ENCODE results near the gene SCN2A. TPM values are rescaled to one million over a fixed set of nuclear protein-coding genes. Genes with fewer than 3 reads are reported as not detected.

The SCN2A gene
- total RNA-seq, 4 donors from 2014 or later: 0.36 to 1.8 (median 0.56) TPM; not detected in 1

DNA sequence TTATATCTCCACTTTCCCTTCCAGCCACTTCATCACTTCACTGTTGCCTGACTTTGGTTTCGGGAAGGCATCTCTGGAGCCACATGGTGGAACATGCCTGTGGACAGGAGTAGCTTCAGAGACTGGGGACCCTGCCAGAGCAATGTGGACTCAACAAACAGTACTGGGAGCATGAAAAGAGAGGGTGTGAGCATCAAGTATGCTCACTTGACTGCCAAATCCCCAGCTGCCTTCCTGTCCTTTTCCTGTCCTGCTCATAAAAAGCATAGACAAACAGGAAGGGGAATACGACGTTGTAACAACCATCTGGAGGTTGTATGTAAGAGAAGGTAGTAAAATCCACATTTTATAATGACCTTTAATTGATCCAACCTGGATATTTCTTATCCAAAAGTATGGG lies 169.0 kb downstream of the SCN2A start:
- TF ChIP-seq, protein P1, sequence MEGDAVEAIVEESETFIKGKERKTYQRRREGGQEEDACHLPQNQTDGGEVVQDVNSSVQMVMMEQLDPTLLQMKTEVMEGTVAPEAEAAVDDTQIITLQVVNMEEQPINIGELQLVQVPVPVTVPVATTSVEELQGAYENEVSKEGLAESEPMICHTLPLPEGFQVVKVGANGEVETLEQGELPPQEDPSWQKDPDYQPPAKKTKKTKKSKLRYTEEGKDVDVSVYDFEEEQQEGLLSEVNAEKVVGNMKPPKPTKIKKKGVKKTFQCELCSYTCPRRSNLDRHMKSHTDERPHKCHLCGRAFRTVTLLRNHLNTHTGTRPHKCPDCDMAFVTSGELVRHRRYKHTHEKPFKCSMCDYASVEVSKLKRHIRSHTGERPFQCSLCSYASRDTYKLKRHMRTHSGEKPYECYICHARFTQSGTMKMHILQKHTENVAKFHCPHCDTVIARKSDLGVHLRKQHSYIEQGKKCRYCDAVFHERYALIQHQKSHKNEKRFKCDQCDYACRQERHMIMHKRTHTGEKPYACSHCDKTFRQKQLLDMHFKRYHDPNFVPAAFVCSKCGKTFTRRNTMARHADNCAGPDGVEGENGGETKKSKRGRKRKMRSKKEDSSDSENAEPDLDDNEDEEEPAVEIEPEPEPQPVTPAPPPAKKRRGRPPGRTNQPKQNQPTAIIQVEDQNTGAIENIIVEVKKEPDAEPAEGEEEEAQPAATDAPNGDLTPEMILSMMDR (IDR thresholded peaks at IDR 0.05): no peak
- ATAC-seq (ENCODE audit: low FRiP score): no peak
- DNase-seq (ENCODE audit: low spot score): no peak

DNA sequence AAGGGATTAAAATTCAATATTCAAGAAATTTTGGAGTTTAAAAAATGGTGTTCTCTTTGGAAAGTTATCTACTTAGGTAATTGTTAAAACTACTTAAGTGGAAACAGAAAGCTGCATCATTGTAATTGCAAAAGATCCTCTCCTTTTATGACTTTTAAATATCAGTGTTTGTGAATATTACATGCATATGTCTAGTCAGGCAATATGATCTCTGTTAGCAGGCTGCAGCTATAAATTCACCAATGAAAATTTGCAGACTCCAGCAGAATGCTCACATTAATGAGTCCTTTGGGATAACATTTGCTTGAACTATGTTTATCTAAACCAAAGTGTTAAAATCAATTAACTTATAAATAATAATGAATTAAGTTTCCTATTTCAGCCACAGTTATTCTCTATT lies 171.1 kb downstream of the SCN2A start:
- DNase-seq (ENCODE audit: low spot score): no peak
- no peak for ATAC-seq (ENCODE audit: low FRiP score)
- TF ChIP-seq, protein P1 (IDR thresholded peaks at IDR 0.05): no peak

DNA sequence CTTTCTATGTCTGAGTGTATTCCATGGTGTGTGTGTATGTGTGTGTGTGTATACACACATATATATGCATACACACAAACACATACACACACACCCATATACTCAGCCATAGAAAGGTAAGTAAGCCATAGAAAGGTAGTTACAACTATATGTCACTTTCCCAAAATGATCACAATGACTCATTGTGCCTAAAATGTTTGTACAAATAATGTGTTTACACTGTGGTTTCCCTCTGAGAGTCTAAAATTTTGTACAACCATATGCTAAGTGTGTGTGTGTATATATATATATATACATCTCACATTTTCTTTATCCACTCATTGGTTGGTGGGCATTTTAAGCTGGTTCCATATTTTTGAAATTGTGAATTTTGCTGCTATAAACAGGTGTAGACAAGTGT lies 175.0 kb downstream of the SCN2A start:
- ATAC-seq (ENCODE audit: low FRiP score) (no peak), DNase-seq (ENCODE audit: low spot score) (no peak)
- TF ChIP-seq, protein P1 (IDR thresholded peaks at IDR 0.05): no peak

DNA sequence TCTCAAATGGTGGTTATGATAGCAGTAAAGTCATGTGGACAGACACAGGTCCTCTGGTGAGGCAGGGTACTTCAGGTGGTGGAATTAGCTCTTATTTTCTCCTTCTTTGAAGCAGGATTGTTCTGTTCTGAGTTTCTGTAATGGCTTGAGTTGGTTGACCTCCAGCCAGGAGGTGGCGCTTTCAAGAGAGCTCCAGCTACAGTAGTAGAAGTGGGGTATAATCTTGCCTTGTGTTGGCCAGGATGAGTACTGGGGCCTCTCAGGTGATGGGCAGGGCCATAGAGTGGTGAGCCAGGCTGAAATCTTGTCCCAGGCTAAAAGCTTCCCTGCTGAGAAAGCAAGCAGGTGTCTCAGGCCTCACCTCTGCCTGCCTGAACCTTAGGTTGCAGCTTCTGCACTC lies 177.8 kb downstream of the SCN2A start:
- DNase-seq (ENCODE audit: low spot score) (no peak), ATAC-seq (ENCODE audit: low FRiP score) (no peak)
- TF ChIP-seq, protein P1 (IDR thresholded peaks at IDR 0.05): no peak

DNA sequence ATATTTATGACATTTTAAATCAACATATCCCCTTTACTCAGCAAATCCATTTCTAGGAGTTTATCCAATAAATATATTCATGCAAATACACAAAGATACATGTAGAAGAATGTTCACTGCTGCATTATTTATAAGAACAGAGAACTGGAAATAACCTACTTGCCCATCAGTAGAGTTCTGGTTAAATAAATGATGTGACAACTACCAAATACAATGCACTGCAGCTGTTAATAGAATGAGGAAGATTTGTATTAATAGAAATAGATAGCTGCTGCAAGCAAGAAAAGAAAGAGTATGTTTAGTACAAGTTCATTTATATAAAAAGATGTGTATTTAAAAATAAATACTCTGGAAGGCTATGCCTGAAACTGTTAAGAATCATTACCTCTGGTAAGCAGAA lies 181.0 kb downstream of the SCN2A start:
- ATAC-seq (ENCODE audit: low FRiP score) (no peak), DNase-seq (ENCODE audit: low spot score) (no peak)
- TF ChIP-seq, protein P1 (IDR thresholded peaks at IDR 0.05): no peak

DNA sequence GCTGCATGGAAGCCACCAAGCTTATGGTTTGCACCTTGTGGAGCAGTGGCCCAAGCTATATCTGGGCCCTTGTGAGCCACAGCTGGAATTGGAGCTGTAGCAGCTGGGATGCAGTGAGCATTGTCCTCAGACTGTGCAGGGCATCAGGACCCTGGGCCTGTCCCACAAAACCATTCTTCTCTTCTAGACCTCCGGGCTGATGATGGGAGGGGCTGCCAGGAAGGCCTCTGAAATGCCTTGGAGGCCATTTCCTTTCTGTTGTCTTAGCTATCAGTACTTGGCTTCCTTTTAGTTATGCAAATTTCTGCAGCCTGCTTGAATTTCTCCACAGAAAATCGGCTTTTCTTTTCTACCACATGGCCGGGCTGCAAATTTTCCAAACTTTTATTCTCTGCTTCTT lies 183.9 kb downstream of the SCN2A start:
- DNase-seq (ENCODE audit: low spot score) (no peak), ATAC-seq (ENCODE audit: low FRiP score) (no peak)
- TF ChIP-seq, protein P1 (IDR thresholded peaks at IDR 0.05): no peak

DNA sequence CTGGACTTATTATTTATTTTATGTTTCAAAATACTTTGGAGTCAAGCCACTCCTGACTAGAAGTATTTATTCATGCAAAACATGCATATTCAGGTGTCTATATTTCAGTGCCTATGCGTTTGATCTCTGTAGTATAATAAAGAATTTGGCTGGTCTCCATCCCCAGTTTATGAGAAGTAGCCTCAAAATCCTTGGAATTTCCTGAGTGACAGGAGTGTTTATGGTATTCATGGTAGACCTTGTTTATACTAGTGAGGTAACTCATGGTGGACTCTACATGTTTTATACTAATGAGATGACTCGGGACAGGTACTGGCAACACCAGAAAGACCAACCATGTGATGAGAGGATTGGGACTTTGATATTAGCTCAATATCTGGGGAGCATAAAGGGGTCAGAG lies 186.3 kb downstream of the SCN2A start:
- no peak for ATAC-seq (ENCODE audit: low FRiP score)
- TF ChIP-seq, protein P1 (IDR thresholded peaks at IDR 0.05): no peak
- no peak for DNase-seq (ENCODE audit: low spot score)
